ENCODE data around the gene UNG.
"Not testable (repeated sequence)": the region's sequence is repeated elsewhere in the genome, so short reads cannot be mapped to it uniquely, and the experiment has no call there.

UNG gene

DNA sequence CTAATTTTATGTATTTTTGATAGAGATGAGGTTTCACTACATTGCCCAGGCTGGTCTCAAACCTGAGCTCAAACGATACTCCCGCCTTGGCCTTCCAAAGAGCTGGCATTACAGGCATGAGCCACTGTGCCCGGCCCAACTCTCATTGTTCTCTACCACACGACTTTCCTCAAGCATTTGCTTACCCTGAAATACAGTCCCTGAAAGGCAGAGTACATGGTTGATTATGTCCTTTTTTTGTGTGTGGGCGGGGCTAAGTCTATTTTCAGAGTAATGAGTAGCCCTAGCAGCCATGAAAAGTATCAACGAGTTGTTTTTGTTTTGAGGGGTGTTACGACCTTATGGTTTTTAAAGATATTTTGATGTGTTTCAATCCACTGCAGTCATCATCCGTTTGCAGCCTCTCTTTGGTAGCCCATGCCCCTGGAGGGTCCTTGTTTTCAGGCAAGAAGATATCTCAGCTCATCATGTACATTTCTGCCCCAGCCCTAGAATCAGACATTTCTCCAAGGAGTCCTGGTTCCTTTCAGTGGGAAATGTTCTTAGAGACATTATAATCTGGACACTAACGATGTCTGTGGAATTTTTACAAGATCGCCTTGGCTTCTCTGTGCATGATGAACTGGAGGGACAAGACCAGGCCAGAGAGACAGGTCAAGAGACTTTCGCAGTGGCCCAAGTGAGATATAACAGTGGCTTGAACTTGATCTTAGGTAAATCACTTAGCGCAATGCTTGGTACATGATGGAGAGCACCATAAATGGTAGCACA, 27.7 kb downstream of the UNG start:
- Mint-ChIP-seq H3K4me3 (no peak overlapping the region), H3K36me3 (peaks cover 6% of the 10 kb centered on the region), H3K9me3 (ENCODE audit: low read depth) (no peaks in the 10 kb centered on the region), H3K27me3 (no peaks in the 10 kb centered on the region), H3K4me1 (ENCODE audit: low read depth) (no peaks in the 10 kb centered on the region), H3K27ac (no peak overlapping the region)

DNA sequence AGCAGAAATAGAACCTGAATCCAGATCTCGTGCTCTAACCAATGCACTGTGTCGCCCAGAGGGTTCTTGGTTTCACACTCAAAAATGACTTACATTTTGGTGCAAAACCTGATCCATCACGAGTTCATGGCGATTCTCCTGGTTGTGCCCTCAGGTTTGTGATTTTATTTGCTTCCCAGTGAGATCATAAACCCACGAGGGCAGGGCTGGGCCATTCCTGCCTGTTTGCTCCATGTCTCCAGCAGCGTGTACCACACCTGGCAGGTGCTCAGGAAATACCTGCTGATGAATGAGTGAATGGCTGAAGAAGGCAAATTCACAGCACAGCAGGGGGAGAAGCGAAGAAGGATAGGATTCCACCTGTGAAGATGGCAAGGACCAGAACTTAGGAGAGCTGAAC, 28.4 kb downstream of the UNG start:
- Mint-ChIP-seq H3K27me3 (no peaks in the 10 kb centered on the region), H3K9me3 (ENCODE audit: low read depth) (no peaks in the 10 kb centered on the region)

DNA sequence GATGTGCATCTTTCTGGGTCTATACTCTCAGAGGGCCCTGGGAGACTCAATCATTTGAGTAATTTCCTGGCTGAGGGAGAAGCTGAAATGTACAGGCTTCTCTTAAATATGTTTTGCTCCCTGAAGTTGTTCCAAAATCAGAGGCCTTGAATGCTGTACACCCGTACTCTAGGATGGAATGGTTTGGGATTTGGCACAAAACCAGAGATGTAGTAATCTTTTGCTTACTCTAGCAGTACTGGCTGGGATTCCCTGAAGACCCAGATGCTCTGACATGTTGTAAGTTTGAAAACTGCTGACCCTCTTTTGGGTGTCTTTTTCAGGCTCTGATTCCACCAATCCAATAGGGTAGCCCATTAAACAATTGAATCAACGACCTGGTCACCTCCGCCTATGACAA, 29.4 kb downstream of the UNG start:
- Mint-ChIP-seq H3K4me1 (ENCODE audit: low read depth) (no peaks in the 10 kb centered on the region), H3K4me3 (no peak overlapping the region), H3K36me3 (peaks cover 6% of the 10 kb centered on the region), H3K9me3 (ENCODE audit: low read depth) (no peaks in the 10 kb centered on the region), H3K27me3 (no peaks in the 10 kb centered on the region), H3K27ac (no peak overlapping the region)

More for the DNA sequence above, 28.4 kb downstream of the UNG start:
- Mint-ChIP-seq H3K4me1 (ENCODE audit: low read depth) (no peaks in the 10 kb centered on the region), H3K4me3 (no peak overlapping the region), H3K27ac (no peak overlapping the region), H3K36me3 (peaks cover 6% of the 10 kb centered on the region)

DNA sequence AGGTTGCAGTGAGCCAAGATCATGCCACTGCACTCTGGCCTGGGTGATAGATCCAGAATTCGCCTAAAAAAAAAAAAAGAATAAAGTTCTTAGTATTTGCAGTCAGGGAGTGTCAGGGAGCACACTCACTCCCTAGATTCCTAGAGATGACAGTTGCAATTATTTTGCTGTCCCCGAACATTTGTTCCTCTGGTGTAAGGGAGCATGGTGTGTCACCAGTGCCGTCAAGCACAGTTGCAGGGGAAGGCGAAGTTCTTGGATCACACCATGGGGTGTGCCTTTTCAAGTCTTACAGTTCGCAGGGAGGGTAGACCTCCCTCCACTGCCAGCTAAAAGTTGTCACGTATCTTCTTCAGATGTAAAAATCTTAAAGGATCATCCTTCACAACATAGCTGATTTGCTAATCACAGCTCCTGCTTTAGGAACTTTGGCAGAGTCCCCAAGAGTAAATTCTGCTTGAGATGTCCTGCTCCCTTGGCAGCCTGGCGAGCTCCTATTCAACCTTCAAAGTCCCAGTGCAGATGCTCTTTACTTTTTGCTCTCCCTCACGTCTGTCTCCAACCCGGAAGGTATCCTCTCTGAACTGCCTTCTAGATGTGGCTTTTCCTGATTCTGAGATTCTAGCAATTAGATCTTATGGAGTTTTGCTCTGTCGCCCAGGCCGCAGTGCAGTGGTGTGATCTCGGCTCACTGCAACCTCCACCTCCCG, 30.3 kb downstream of the UNG start:
- Mint-ChIP-seq H3K4me1 (ENCODE audit: low read depth) (no peaks in the 10 kb centered on the region), H3K27ac (no peak overlapping the region), H3K9me3 (ENCODE audit: low read depth) (no peaks in the 10 kb centered on the region), H3K27me3 (no peaks in the 10 kb centered on the region), H3K36me3 (peaks cover 6% of the 10 kb centered on the region), H3K4me3 (no peak overlapping the region)

DNA sequence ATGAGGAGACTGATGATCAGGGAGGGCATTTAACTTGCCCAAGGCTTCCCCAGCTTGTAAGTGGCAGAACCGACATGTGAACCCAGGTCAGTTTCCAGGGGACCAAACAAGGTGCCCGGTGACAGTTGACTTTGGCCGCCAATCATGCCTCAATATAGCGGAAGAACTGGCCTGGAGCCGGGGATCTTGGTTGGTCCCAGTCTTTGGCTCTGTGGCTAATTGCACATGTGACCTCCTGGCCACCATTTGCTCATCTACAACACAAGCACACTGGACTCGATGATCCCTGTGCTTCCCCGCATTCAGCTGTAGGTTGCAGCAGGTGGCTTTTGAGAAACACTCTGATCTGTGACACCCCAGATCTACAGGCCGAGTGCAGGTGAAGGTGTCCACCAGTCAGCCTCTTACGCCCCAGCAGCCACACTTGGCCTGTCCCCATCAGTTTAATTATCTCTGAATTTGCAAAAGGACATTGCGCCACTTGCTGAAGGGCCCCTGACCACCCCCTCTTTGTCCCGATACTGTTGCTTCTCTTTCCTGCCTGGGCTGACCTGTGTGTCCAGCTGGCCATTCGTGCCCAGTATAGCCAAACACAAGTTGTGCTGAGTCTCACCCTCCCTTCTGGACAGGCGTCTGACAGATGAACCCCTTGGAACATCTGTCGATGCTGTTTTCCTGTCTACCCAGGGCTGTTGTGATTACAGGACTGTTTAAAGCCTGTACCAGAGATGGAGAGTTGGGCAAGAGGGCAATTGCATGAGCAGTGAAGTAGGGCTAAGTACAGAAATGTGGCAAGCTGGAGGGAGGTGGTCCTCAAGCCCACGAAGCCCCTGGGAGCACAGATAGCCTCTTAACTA, 33.1 kb downstream of the UNG start:
- no peak overlapping the region for H3K27ac Mint-ChIP-seq
- H3K36me3 Mint-ChIP-seq = peaks cover 5% of the 10 kb centered on the region
- H3K4me3 Mint-ChIP-seq = no peak overlapping the region
- no peaks in the 10 kb centered on the region for H3K27me3 Mint-ChIP-seq
- H3K9me3 Mint-ChIP-seq (ENCODE audit: low read depth) = no peaks in the 10 kb centered on the region
- no peaks in the 10 kb centered on the region for H3K4me1 Mint-ChIP-seq (ENCODE audit: low read depth)

DNA sequence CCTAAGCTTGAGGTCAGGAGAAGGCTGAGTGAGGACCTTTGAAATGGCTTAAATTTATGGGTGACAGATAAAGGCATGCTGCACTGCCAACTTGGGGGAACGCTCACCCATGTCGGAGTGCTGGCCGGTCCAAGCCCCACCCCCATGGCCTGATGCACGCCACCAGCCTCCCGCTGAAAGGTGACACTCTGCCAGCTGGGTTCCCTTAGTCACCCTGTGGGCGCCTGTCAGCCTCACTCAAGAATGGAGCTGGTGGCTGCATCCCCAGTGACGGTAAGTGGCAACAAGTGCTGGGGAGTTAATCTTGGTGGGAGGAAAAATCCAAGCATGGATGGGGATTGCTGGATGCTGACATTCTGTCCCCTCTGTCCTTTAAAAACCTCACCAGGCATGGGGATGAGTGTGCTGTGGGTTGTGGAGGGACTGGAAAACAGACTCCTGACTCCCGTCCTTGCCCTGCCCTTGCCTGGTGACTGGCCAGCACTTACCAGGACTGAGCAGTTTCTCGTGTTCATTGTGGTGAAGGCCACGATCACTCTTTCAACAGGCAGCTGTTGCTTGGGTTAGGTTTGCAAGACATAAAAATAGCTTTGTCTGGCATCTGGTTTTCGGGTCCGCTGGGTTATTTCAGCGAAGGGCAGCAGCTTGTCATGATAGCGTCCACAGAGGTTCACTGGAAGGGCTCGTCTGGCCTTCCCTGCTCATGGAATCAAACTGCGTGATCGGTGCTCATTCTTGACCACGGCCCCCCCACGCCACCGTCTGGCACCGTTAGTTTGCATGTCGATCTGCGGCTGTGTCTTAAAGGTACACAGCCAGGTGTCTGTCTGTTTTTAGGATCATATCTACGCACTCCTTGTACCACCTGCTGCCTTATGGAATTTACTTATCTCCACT, 34.0 kb downstream of the UNG start:
- Mint-ChIP-seq H3K27me3 (no peaks in the 10 kb centered on the region), H3K4me3 (no peak overlapping the region), H3K4me1 (ENCODE audit: low read depth) (no peaks in the 10 kb centered on the region), H3K27ac (no peak overlapping the region), H3K36me3 (peaks cover 2% of the 10 kb centered on the region), H3K9me3 (ENCODE audit: low read depth) (no peaks in the 10 kb centered on the region)

DNA sequence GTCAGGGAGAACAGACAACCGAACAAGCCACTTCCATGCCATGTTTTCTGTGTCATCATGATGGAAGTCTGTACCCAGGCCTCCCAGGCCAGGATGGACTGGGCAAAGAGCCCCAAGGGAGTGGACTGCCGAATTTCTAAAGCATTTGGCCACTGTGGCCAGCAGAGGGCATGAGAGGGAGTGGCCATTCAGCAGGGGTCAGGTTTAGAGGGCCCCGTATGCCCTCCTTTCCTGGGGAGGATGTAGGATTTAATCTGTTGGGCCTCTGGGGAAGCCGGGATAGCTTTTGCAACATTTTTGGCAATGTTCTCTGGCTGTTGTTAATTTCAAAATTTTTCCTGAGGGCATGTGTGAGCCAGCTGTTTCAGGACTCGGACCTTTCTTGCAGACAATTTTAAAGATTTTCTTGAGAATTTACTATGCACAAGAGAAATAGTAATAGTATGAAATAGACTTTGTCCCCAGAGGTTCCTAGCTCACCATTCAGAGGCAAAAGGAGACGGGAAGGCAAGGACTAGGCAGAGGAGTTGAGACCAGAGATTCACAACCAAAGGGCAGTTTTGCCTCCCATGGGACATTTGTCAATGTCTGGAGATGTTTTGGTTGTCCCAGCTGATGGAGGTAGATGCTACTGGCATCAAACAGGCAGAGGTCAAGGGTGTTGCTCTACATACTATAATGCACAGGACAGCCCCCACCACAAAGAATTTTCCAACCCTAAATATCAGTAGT, 37.0 kb downstream of the UNG start:
- H3K27ac Mint-ChIP-seq = no peak overlapping the region
- peaks cover 4% of the 10 kb centered on the region for H3K9me3 Mint-ChIP-seq (ENCODE audit: low read depth)
- H3K27me3 Mint-ChIP-seq = no peaks in the 10 kb centered on the region
- H3K4me1 Mint-ChIP-seq (ENCODE audit: low read depth) = no peaks in the 10 kb centered on the region
- H3K36me3 Mint-ChIP-seq = peaks cover 6% of the 10 kb centered on the region
- H3K4me3 Mint-ChIP-seq = no peak overlapping the region

DNA sequence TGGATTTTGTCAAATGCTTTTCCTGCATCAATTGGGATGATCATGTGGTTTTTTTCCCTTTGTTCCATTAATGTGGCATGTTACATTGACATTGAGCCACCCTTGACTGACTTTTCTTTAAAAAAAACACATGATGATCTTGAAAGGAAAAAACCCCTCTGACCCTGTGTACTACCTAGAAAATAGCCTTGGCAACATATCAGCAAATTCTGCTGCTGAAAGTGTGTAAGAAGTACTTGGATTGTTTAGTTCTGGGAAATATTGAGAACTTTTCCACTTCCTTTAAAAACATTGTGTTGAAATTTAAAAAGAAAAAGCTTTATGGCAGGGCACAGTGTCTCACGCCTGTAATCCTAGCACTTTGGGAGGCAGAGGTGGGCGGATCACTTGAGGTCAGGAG, 39.7 kb downstream of the UNG start:
- no peak overlapping the region for H3K4me3 Mint-ChIP-seq
- no peaks in the 10 kb centered on the region for H3K27me3 Mint-ChIP-seq
- H3K27ac Mint-ChIP-seq = no peak overlapping the region
- H3K36me3 Mint-ChIP-seq = peaks cover 8% of the 10 kb centered on the region
- H3K4me1 Mint-ChIP-seq (ENCODE audit: low read depth) = no peaks in the 10 kb centered on the region
- H3K9me3 Mint-ChIP-seq (ENCODE audit: low read depth) = peaks cover 4% of the 10 kb centered on the region

DNA sequence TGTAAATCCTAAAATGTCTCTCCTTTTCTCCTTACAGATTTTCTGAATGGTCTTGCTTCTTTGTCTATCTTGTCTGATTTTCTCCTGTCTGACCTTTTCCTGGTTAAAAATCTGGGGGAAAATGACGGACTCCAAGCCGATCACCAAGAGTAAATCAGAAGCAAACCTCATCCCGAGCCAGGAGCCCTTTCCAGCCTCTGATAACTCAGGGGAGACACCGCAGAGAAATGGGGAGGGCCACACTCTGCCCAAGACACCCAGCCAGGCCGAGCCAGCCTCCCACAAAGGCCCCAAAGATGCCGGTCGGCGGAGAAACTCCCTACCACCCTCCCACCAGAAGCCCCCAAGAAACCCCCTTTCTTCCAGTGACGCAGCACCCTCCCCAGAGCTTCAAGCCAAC, 42.0 kb downstream of the UNG start:
- no peaks in the 10 kb centered on the region for H3K27me3 Mint-ChIP-seq
- H3K36me3 Mint-ChIP-seq = peaks cover 9% of the 10 kb centered on the region
- H3K9me3 Mint-ChIP-seq (ENCODE audit: low read depth) = peaks cover 4% of the 10 kb centered on the region
- H3K27ac Mint-ChIP-seq = no peak overlapping the region
- no peak overlapping the region for H3K4me3 Mint-ChIP-seq
- peaks cover 2% of the 10 kb centered on the region for H3K4me1 Mint-ChIP-seq (ENCODE audit: low read depth)

DNA sequence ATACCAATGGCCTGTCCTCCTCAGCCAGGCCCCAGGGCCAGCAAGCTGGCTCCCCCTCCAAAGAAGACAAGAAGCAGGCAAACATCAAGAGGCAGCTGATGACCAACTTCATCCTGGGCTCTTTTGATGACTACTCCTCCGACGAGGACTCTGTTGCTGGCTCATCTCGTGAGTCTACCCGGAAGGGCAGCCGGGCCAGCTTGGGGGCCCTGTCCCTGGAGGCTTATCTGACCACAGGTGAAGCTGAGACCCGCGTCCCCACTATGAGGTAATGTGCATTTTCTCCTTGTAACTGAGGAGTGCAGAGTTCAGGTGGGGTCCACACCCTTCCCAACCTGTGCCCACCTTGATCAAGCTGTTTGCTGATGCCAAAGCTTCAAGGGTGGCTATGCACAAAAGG, 42.4 kb downstream of the UNG start:
- no peak overlapping the region for H3K4me3 Mint-ChIP-seq
- H3K36me3 Mint-ChIP-seq = peaks cover 9% of the 10 kb centered on the region
- peaks cover 4% of the 10 kb centered on the region for H3K9me3 Mint-ChIP-seq (ENCODE audit: low read depth)
- H3K27ac Mint-ChIP-seq = no peak overlapping the region
- peaks cover 2% of the 10 kb centered on the region for H3K4me1 Mint-ChIP-seq (ENCODE audit: low read depth)
- H3K27me3 Mint-ChIP-seq = no peaks in the 10 kb centered on the region

DNA sequence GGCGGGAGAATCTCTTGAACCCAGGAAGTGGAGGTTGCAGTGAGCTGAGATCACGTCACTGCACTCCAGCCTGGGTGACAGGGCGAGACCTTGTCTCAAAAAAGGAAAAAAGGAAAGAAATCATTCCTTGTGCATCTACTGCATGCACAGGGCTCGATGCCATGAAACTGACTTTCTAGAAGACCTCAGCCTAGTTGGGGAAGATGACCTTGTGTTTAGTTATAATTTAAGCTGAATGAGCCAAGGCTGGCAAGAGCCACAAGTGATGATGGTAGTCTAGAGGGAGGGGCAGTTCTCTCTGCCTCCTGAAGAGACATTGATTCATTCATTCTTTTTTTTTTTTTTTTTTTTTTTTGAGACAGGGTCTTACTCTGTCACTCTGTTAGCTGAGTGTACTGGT, 43.2 kb downstream of the UNG start:
- H3K36me3 Mint-ChIP-seq = peaks cover 9% of the 10 kb centered on the region
- peaks cover 4% of the 10 kb centered on the region for H3K9me3 Mint-ChIP-seq (ENCODE audit: low read depth)
- H3K4me3 Mint-ChIP-seq = no peak overlapping the region
- no peaks in the 10 kb centered on the region for H3K27me3 Mint-ChIP-seq
- H3K4me1 Mint-ChIP-seq (ENCODE audit: low read depth) = peaks cover 2% of the 10 kb centered on the region
- no peak overlapping the region for H3K27ac Mint-ChIP-seq

DNA sequence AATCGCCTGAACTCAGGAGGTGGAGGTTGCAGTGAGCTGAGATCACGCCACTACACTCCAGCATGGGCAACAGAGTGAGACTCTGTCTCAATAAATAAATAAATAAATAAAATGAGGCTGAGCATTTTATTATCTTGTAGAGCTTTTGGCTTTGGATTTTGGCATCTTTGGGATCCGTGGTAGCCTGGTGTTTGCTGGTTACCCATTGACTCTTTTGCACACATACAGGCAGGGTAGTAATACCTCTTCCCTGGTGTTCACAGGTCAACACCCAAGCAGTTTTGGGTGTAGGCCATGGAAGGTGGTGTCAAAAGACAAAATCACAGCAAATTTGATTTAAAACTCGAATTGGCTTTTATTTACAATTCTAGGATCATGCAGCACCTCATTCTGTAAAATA, 46.8 kb downstream of the UNG start:
- no peaks in the 10 kb centered on the region for H3K27me3 Mint-ChIP-seq
- H3K9me3 Mint-ChIP-seq (ENCODE audit: low read depth) = no peaks in the 10 kb centered on the region
- peaks cover 6% of the 10 kb centered on the region for H3K36me3 Mint-ChIP-seq
- H3K4me3 Mint-ChIP-seq = no peak overlapping the region
- H3K4me1 Mint-ChIP-seq (ENCODE audit: low read depth) = peaks cover 2% of the 10 kb centered on the region
- no peak overlapping the region for H3K27ac Mint-ChIP-seq

DNA sequence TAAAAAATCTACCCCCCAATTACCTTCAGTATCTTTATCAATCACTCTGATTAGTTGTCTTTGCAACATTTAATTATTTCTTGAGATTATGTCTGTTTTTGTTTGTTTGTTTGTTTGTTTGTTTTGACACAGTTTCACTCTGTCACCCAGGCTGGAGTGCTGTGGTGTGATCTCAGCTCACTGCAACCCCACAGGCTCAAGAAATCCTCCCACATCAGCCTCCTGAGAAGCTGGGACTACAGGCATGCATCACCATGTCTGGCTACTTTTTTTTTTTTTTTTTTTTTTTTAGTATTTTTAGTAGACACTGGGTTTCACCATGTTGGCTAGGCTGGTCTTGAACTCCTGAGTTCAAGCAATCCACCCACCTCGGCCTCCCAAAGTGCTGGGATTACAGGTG, 49.7 kb downstream of the UNG start:
- not testable (repeated sequence) for H3K9me3 Mint-ChIP-seq (ENCODE audit: low read depth); H3K27ac Mint-ChIP-seq; H3K4me1 Mint-ChIP-seq (ENCODE audit: low read depth); H3K36me3 Mint-ChIP-seq; H3K4me3 Mint-ChIP-seq; H3K27me3 Mint-ChIP-seq

DNA sequence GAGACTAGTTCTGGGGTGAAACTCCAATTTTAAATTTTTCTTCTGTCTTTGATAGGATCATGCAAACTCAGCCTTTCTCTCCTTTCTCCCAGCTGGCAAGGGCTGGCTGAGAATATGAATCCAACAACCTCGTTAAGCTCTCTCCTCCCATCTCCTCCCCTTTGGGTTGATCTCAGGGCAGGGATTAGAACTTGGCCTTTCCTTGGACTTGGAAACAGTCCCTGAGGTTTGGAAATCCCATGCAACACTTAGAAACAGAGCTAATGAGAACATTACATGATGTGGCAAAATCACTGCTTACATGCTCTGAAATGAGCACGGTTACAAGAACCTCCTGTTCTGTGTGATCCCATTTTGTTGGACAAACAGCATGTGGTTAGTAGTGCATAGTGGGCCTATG, 50.6 kb downstream of the UNG start:
- Mint-ChIP-seq H3K9me3 (ENCODE audit: low read depth) (no peaks in the 10 kb centered on the region), H3K27ac (no peak overlapping the region), H3K4me1 (ENCODE audit: low read depth) (no peaks in the 10 kb centered on the region), H3K27me3 (no peaks in the 10 kb centered on the region), H3K4me3 (no peak overlapping the region), H3K36me3 (peaks cover 2% of the 10 kb centered on the region)

All from activated naive CD8-positive, alpha-beta T cell (primary cell).